Dedifferentiated amniotic fluid mesenchymal stem cell (primary cell): ENCODE results near the gene GMPS.
"Not testable (repeated sequence)": the region's sequence is repeated elsewhere in the genome, so short reads cannot be mapped to it uniquely, and the experiment has no call there.

Experiments
- DNase-seq: peaks from one replicate; pipeline ENCODE4 v3.0.0-alpha.2; 2016; ENCODE audit errors: extremely low spot score

Gene GMPS

DNA sequence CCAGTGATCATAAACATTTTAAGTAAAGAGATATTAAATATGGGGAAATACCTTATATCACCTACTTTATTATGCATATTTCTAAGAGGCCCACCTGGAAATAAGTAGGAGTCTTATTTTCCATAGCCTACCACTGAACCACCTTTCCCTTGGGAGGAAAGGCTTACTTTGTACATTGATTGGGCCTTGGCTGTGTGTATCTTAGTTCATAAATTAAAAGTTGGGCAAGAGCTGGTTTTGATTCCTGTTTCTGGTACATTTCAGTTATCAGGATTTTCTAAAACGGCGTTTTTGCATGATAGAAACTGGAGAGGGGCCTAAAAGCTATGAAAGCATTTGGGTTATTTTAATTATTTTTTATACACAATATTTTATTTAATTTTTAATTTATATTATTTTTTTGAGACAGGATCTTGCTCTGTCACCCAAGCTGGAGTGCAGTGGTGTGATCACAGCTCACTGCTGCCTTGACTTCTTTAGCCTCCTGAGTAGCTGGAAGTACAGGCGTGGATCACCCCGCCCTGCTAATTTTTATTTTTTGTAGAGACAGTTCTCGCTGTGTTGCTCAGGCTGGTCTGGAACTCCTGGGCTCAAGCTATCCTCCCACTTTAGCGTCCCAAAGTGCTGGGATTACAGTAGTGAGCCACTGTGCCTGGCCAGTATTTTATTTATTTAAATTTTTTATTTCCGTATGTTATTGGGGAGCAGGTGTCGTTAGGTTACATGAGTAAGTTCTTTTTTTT lies 2.6 kb downstream of the GMPS start:
- DNase-seq, result no peak

DNA sequence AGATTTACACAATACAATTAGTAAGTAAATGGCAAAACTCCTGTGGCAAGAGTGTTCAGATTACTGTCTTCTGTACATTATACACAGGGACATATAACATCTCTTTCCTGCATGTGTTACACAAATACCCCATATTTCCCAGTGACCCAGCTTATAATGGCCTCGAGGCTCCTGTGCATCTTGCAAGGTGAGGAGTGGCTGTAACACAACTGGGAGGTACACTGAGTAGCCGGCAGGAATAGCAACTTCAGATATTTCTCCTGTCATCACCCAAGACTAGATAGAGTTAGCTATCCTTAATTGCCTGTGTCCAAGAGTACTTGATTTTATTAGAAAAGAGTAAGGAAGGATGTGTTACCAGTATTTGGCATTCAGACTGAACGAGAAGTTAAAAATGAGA lies 5.6 kb downstream of the GMPS start:
- no peak for DNase-seq

DNA sequence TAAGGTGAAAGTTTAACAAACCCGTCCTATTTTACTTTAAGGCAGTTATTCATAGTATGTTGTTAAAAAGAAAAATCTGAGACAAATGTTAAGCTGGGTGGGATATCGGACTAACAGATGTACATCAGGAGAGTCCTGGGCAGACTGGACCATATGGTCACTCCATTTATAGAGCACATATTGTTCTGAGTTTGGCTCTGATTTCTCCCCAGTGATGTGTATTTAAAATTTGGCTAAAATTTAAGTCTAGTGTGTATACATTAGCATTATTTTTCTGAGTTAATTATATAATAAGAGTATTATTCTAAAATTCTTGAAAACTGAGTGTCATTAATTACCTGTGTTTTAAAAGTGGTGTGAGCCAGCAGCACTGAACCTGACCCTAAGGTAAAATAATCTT lies 6.1 kb downstream of the GMPS start:
- DNase-seq, result no peak

DNA sequence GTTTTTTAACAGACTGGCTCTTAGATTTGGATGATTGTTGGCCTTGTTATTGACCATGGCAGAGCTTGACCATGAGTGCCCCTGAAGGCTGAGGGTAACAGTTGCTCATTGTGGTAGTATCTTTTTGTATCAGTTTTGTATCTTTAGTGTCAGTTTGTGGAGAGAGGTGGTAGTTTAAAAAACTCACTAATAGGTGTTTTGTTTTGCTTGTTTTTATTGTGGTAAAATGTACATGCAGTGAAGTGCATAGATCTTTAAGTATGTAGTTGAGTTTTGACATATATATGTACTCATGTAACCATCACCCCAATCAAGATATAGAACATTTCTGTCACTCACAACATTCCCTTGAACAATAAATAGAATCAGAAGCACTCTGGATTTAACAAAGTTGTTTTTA lies 9.8 kb downstream of the GMPS start:
- DNase-seq, result no peak

DNA sequence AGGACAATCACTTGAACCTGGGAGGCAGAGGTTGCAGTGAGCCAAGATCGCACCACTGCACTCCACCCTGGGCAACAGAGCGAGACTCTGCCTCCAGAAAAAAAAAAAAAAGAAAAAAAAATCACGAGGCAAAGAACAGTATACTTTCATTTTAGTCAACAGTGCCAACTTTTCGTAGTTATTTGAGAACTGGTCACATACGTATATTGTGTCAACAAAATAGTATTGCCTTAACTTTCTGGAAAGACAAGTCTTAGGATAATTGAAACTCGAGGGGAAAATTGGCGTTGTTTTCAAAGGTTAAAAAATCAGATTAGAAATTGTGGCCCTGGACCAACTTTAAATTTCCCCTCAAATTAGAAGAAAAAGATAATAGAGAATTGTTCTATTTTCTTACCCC lies 13.8 kb downstream of the GMPS start:
- DNase-seq, result no peak

DNA sequence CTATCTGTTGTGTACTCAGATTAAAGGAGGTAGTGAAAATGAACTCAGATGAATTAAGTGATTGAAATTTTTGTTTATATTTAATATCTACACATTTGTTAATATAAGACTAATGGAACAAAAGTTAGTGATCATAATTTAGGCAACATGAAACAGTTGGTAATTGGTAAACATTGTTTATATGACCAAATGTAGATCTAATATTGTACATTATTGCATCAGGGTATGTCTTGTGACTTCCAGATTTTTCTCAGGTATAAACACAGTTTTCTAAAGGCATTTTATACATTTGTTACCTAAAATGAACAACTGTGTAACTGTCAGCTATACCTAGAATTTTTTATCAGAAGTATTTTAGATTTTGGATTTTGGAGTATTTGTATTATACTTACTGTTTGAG lies 14.8 kb downstream of the GMPS start:
- no peak for DNase-seq

DNA sequence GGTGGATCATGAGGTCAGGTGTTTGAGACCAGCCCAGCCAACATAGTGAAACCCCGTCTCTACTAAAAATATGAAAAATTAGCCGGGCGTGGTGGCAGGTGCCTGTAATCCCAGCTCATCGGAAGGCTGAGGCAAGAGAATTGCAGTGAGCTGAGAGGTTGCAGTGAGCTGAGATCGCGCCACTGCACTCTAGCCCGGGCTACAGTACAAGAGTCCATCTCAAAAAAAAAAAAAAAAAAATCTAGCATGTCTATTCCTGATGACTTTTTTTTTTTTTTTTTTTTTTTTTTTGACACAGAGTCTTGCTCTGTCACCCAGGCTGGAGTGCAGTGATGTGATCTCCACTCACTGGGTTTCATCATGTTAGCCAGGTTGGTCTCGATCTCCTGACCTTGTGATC lies 15.9 kb downstream of the GMPS start:
- not testable (repeated sequence) for DNase-seq

DNA sequence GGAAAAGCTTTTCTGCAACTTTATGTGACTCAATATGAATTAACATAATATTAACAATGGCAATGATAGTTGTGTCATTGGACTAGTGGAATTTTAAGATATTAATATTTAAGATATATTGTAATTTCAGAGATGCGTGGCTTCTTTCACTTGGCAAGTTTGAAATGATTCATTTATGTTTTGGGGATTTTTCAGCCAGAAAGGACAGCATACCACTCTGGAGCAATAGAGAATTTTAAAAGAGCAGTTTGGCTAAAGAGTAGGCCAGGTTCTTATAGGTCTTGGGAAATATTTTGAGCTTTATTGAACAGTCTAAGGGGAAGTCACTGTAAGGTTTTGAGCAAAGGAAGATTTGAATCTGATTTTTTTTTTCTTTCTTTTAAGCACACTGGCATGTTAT lies 16.5 kb downstream of the GMPS start:
- no peak for DNase-seq

DNA sequence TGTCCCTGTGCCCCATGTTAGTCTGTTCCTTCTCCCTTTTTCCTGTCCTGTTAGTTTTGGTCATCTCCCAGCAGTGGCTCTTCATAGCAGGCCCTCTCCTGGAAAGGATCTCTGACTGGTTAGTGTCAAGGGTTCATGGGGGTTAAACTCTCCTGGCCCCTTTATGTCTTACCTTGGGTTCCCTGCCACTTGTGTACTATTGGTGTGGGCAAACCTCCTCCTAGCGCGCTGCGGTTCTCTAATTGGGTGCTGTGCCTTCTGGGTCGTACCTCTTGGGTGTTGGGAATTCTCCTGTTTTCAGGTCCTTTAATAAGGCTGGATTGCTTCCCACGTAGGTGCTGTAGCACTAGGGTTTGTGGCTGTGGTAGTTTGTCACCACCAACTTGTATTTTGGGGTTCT lies 18.8 kb downstream of the GMPS start:
- no peak for DNase-seq

DNA sequence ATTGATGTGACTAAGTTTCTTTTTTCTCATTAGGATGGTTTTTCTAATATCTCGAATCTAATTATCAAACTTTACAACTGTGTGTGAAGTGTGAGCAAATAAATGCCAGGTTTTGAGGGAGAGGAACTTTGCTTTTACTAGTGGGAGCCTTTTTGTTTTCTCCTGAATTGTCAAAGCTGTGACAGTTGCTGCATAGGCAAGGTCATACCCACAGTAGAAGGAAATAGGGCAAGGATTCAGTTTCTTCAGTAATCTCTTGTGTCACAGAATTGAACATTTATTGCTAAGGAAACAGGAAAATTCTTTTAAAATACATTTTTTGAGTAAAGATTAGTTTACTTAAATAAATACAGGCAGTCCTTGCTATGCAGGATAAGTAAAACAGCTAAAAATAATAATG lies 19.5 kb downstream of the GMPS start:
- no peak for DNase-seq

DNA sequence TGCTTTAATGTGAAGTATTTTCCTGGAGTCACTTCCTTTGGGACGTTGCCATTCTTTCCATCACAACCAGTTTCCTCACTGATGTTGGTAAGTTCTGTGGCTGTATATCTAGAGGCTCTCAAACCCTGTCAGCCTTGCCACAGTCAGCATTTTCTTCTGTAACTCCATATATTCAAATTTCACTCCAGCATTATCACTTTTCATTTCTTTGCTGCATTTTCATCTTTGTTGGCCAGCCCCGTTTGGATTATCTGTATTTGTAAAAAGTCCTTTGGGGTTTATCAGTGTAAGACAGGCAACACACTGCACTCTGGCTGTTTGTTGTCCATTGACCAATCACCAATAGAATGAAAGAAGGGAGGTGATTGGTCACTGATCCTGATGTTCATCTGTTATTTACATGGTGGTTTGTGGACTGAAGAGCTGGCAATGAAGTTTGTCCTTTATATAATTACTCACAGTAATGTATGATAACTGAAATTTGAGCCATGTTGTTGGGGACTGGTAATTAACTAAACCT lies 20.3 kb downstream of the GMPS start:
- DNase-seq, result peak; percentile 20

DNA sequence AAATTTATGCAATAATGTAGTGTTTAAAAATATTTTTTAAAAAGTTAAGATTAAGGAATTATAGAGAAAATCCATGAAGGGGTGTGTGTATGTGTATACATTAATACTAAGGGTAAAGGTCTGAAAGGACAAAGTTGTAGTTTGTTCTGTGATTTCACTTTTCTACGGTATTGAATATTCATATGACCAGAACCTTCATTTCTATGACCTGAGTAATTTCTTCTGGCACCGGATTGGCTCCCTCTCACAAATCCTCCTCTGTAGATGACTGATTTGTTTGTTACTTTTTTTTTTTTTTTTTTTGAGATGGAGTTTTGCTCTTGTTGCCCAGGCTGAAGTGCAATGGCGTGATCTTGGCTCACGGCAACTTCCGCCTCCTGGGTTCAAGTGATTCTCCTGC lies 20.9 kb downstream of the GMPS start:
- DNase-seq, result no peak

DNA sequence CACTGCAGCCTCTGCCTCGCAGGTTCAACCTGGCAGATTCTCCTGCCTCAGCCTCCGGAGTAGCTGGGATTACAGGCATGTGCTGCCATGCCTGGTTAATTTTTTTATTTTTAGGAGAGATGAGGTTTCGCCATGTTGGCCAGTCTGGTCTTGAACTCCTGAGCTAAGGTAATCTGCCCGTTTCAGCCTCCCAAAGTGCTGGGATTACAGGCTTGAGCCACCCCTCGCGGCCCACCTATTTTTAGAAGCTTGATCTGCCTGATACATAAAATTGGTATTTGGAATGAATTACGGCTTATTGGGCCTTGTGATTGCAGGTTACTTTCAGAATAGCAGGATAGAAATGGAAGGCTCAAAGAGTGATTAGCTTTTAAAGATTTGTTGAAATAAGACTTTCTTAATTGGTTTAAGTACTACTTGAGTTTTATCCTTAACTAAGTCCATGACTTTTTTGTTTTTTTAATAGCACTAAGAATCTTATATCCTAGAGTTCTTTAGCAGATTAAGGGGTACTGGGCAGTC lies 25.0 kb downstream of the GMPS start:
- no peak for DNase-seq

DNA sequence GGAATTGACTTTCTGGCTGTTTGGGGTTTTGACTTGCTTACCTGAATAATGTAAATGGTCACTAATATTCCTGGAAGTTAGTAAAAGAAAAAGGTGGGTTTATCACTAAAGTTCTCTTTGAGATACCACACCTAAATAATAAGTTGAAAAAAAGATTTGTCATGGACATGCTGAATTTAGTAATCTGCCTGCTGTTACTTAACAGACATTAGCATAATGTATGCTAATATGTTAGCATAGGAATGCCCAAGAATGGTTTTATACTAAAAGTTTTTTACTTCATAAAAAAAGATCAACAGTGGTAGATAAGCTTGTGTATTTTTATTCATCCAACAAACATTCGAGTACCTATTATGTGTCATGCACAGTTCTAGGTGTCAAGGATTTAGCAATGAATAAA lies 36.5 kb downstream of the GMPS start:
- DNase-seq, result no peak

DNA sequence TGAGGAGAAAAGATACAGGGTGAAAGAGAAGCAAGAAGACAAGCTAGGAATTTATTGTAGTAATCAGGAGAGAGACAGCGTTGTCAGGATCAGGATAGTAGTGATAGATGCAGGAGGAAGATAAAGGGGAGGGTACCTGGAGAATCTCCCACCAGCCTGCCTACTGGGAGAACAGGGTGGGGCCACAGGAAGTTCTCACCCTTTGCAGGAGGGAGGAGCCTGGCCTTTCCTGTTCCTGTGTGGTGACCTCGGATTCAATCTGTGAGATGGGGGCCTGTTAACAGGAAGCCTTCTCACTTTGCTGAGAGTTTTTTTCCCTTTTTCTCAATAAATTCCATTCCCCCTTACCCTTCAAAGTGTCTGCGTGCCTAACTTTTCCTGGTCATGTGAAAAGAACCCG lies 37.6 kb downstream of the GMPS start:
- no peak for DNase-seq

DNA sequence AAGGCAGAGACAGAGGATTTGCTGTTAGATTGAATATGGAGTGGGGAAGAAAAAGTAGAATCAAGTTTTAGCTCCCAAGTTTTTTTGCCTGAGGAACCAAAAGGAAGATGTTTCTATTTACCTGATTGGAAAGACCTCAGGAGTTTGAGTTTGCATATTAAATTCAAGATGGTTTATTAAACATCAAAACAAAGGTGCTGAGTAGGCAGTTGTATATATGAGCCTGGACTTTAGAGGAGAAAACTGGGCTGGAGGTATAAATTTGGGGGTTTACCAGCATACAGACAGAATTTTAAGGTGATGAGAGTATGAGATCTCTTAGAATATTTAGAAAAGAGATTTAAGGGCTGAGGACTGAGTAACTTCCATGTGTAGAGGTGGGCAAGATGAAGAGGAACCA lies 38.2 kb downstream of the GMPS start:
- no peak for DNase-seq

DNA sequence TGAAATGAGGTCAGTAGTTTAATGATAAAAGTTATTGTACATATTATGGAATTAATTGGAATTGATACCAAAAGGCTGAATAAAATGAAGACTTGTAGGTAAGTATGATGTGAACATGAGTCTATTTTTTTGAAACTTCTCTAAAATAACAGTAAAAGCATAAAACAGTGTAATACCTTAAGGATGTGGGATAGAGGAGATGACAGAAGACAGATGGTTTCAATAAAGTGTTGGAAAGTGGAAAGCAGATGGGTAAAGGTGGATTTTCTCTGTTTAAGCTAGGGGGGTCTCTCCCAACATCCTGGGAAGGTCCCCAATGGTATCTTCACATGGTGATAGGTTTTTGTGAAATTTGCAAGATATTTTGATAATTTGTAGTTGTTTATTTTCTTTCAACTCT lies 41.6 kb downstream of the GMPS start:
- DNase-seq, result no peak

DNA sequence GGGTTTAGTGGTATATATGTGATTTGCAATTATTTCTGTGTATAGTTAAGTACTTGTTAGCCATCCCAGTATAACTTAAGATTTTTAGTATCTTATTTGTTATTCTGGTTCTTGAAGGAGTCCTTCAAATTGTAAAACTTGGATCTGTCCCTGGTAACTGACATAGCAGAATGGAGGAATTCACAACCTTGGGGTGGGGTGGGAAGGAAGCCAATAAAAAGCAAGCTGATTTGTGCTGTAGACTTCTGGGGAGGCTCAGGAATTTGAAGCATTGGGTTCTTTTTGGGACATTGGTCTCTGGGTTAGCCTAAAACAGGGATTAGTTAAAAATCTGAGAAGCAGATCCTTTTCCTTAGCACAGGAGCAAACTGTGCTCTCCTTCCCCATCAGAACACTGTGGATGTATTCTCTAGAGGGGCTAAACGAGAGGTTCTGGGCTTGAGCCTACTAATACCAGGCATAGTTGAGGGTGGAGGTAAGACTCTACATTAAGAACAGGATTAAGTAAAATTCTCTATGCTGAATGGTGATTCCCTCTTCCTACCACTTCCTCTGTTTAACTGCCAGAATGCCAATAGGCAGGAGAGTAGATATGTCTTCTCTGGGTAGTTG lies 42.2 kb downstream of the GMPS start:
- DNase-seq, result peak; percentile 47

DNA sequence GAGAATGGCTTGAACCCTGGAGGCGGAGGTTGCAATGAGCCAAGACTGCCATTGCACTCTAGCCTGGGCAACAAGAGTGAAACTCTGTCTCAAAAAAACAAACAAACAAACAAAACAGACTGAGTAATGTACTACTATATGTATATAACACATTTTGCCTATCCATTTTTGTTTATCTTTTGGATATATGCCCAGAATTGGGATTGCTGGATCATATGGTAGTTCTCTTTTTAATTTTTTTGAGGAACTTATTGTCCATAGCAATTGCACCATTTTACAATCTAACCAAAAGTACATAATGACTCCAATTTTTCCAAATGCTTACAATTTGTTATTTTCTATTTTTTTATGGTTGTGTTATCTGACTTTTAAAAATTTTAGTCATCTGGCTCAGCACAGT lies 47.3 kb downstream of the GMPS start:
- DNase-seq, result no peak

DNA sequence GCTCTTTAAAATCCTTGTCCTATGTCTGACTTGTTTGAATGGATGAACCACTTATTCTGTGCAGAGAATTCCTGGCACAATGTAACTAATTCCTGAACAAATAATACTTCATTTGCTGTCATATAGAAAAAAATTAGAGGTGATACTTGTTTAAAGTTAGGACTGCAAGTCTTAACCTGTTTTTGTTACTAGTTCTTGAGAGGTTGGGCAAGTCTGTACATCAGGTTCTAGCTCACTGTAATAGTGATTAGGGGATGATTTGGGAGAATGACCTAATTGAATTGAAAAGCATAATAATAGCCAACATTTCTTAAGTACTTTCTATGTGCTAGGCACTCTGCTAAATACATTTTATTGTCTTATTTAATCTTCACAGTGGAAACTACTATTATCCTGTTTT lies 49.3 kb downstream of the GMPS start:
- no peak for DNase-seq

DNA sequence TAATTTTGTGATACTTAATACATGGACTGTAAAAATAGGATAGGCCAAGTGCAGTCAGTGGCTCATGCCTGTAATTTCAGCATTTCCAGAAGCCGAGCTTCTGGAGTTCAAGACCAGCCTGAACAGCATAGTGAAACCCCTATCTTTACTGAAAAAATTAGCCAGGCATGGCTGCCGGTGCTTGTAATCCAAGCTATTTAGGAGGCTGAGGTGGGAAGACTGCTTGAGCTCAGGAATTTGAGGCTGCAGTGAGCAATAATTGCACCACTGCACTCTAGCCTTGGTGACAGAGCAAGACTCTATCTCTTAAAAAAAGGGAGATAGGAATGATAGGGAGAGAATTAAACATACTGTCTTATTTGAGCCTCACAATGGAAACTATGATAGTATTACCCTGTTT lies 51.0 kb downstream of the GMPS start:
- DNase-seq, result no peak

DNA sequence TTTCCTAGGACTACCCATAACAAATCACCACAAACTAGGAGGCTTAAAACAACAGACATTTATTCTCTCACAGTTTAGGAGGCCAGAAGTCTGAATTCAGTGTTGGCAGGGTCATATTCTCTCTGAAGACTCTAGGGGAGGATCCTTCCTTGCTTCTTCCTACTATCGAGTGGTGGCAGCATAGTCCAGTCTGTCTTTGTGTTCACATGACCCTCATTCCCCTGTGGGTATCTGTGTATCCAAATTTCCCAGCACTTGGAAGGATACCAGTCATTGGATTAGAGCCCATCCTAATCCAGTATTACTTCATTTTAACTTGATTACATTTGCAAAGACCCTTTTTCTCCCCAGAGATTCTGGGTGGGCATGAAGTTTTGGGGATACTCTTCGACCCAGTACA lies 63.8 kb downstream of the GMPS start:
- DNase-seq, result no peak

DNA sequence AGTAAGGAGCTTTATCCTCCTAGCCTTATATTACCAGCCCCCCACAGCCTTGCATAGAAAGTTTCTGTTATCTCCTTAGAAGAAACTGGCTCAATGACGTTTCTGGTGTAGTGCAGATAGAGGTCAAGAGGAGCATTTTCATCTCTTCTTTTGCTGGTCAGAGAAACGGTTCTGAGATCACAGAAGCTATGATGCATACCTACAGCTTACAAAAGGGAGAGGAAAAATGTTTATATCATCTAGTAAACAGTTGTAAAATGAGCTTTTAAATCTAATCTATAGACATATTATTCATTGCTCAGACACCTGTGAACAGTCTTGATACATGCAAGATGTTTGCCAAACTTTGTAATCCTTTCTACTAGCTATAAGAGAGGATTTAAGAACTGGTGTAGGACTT lies 68.0 kb downstream of the GMPS start:
- no peak for DNase-seq

DNA sequence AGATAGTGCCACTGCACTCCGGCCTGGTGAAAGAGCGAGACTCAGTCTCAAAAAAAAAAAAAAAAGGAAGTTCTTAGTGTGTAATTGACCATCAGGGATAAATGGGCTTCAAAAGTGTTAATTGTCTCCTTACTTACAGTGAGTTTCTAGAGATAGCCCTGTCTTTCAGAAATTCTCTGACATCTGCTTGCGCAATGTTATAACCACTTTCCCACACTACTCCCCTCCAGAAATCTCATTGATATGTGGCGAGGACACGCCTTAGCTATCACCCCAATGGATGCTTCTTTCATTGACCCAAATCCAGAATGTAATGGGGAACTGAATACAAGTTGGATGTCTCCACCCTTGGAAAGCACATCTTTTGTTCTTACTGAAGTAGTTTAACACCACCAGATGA lies 70.9 kb downstream of the GMPS start:
- DNase-seq, result no peak
